GM20431 (cell line): ENCODE measurements around the gene ZNF423.

ENCODE experiments used
- in situ Hi-C: fragments of 300-500 bp; cut with MseI, MboI; formaldehyde crosslinking; loops from one replicate; pipeline ENCODE4 v1.15.0; 2020; ENCODE audit warnings: low sequenced_read_pairs; ENCODE audit not compliant: unreplicated experiment

The ZNF423 gene

GRCh38 chr16:49443576-49443975 is 412.3 kb downstream of the ZNF423 start:
- in situ Hi-C loops: no loop called here

- in situ Hi-C loops: no loop called here
These were observed 413.1 kb downstream of the ZNF423 start for GRCh38 chr16:49442805-49443204.

GRCh38 chr16:49441366-49441780 is 414.5 kb downstream of the ZNF423 start:
- in situ Hi-C loops: no loop called here

- in situ Hi-C loops: no loop called here
These were observed 415.5 kb downstream of the ZNF423 start for GRCh38 chr16:49440156-49441065.

GRCh38 chr16:49439676-49440075 is 416.2 kb downstream of the ZNF423 start:
- in situ Hi-C loops: no loop called here

- in situ Hi-C loops: no loop called here
These were observed 416.9 kb downstream of the ZNF423 start for GRCh38 chr16:49439050-49439449.
